CD4-positive, alpha-beta T cell (primary cell): ENCODE results near the gene PBX1. TPM values are rescaled to one million over a fixed set of nuclear protein-coding genes. Genes with fewer than 3 reads are reported as not detected.

Experiments
- ATAC-seq: fragments of 200-7000 bp; cut with Tn5 transposase; one replicate; pipeline ENCODE4 v1.10.0; 2022; ENCODE audit warnings: mild to moderate bottlenecking; ENCODE audit not compliant: poor library complexity
- CTCF ChIA-PET: fragments of 350-600 bp; sonication (Branson Sonifier 250); formaldehyde crosslinking; loops from one replicate; lab custom pipeline; 2021; ENCODE audit warnings: antibody characterized with exemption, inconsistent platforms; lab: Charles Lee
- POLR2A ChIA-PET: fragments of 350-600 bp; sonication (Branson Sonifier 250); formaldehyde crosslinking; loops from one replicate; lab custom pipeline; 2021; ENCODE audit warnings: antibody characterized with exemption, inconsistent platforms; lab: Charles Lee
- DNase-seq, 14 experiments: peaks; one replicate each; pipeline ENCODE4 v3.0.0-alpha.2; 2013 to 2020; ENCODE audit warnings: mixed read lengths in 2 of 14
- H3K27ac ChIP-seq, 2 donors: one replicate each; pipeline versions ENCODE4 v1.5.1 to v1.7.0; 2013; ENCODE audit warnings: low read length in 2 of 2, low read depth in 1 of 2, mild to moderate bottlenecking in 1 of 2
- H3K27me3 ChIP-seq, 2 experiments: 1 replicate in 1 of 2; 2 replicates in 1 of 2; pipeline versions ENCODE4 v1.6.1 to v1.7.0; 2013; ENCODE audit warnings: low read length in 2 of 2, control low read depth in 1 of 2, mild to moderate bottlenecking in 1 of 2, moderate library complexity in 1 of 2; ENCODE audit not compliant: insufficient read depth in 2 of 2, control insufficient read depth in 1 of 2
- H3K36me3 ChIP-seq: one replicate; pipeline ENCODE4 v1.6.1; 2013; ENCODE audit warnings: low read length, control low read depth; ENCODE audit not compliant: insufficient read depth
- H3K4me1 ChIP-seq: one replicate; pipeline ENCODE4 v1.6.1; 2013; ENCODE audit warnings: low read length, control low read depth; ENCODE audit not compliant: insufficient read depth
- H3K4me3 ChIP-seq: one replicate; pipeline ENCODE4 v1.5.1; 2013; ENCODE audit warnings: mild to moderate bottlenecking, low read length, moderate library complexity
- H3K9me3 ChIP-seq, 2 experiments: 1 replicate in 1 of 2; 2 replicates in 1 of 2; pipeline versions ENCODE4 v1.6.1 to v1.7.0; 2013; ENCODE audit warnings: low read length in 2 of 2, mild to moderate bottlenecking in 2 of 2, control low read depth in 1 of 2, moderate library complexity in 1 of 2; ENCODE audit not compliant: control insufficient read depth in 1 of 2, insufficient read depth in 1 of 2
- H3K27ac Mint-ChIP-seq: one replicate; pipeline ENCODE4 v1.8.0; 2020; ENCODE audit warnings: mixed read lengths
- H3K27me3 Mint-ChIP-seq: one replicate; pipeline ENCODE4 v1.8.0; 2021; ENCODE audit warnings: mixed read lengths
- H3K36me3 Mint-ChIP-seq: one replicate; pipeline ENCODE4 v1.8.0; 2021; ENCODE audit warnings: low read depth, mixed read lengths
- H3K4me1 Mint-ChIP-seq: one replicate; pipeline ENCODE4 v1.8.0; 2021; ENCODE audit warnings: low read depth, mixed read lengths
- H3K4me3 Mint-ChIP-seq: one replicate; pipeline ENCODE4 v1.8.0; 2020; ENCODE audit warnings: mild to moderate bottlenecking, mixed read lengths
- H3K9me3 Mint-ChIP-seq: one replicate; pipeline ENCODE4 v1.8.0; 2020; ENCODE audit warnings: mixed read lengths
- intact Hi-C, 2 experiments: fragments of 100-400 bp; cut with DNase I in 1 of 2; cut with micrococcal nuclease in 1 of 2; formaldehyde crosslinking; loops; one replicate each; pipeline versions ENCODE4 v1.15.1 to v1.9.0; 2023 to 2025; cut with DNase I, micrococcal nuclease
- total RNA-seq, 174 experiments: library from RNA in 2 of 174; stranded (reverse) in 2 of 174; gene quantifications; one replicate each; pipeline ENCODE4 v1.2.3 and lab custom pipeline; 2021 to 2026
- TF ChIP-seq, protein P1 (sequence below): fragments of 200-600 bp; IDR thresholded peaks from one replicate; pipeline ENCODE4 v1.8.0; 2022; ENCODE audit warnings: antibody characterized with exemption, mild to moderate bottlenecking

The PBX1 gene
- total RNA-seq, 2 experiments from 2014 or later: 0.64 to 0.96 TPM

DNA sequence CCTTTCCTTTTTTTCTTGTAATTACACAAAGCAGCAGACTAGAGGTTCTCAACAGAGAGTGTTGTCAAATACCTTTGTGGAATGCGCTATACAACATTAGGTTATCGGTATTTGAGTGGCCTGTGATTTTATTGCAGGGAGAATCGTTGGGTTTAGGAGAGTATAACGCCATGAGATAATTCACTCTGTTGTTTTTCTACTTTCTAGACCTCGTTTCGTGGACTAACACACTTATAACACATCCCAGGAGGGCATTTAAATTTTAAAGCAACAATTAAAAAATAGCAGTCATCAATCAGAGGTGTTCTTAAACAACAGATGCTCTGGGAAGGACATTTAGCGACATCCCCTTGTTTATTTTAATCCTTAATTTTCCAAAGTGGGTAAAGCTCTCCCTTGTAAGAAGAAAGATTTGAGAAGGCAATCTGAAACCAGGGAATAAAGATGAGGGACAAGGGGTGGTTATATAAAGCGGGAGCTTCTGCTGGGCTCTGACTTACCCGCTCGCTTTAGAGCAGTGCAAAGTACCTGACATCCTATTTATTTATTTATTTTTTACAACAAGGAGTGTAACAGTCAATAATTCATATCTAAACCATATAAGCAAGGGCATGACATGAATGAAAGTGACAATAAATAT is 4.9 kb downstream of the PBX1 start:
- TF ChIP-seq, protein P1, sequence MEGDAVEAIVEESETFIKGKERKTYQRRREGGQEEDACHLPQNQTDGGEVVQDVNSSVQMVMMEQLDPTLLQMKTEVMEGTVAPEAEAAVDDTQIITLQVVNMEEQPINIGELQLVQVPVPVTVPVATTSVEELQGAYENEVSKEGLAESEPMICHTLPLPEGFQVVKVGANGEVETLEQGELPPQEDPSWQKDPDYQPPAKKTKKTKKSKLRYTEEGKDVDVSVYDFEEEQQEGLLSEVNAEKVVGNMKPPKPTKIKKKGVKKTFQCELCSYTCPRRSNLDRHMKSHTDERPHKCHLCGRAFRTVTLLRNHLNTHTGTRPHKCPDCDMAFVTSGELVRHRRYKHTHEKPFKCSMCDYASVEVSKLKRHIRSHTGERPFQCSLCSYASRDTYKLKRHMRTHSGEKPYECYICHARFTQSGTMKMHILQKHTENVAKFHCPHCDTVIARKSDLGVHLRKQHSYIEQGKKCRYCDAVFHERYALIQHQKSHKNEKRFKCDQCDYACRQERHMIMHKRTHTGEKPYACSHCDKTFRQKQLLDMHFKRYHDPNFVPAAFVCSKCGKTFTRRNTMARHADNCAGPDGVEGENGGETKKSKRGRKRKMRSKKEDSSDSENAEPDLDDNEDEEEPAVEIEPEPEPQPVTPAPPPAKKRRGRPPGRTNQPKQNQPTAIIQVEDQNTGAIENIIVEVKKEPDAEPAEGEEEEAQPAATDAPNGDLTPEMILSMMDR: no peak
- peaks cover 0 to 14% of the 10 kb centered on the region in 2 experiments for H3K27me3 ChIP-seq
- Mint-ChIP-seq H3K36me3 (no peaks in the 10 kb centered on the region), H3K4me3 (no peak overlapping the region), H3K27me3 (peaks cover 21% of the 10 kb centered on the region), H3K9me3 (peaks cover 3% of the 10 kb centered on the region), H3K4me1 (peaks cover 15% of the 10 kb centered on the region), H3K27ac (no peak overlapping the region)
- ATAC-seq: no peak
- no peak overlapping the region for H3K4me3 ChIP-seq
- POLR2A ChIA-PET: no interaction called here
- CTCF ChIA-PET: no interaction called here
- intact Hi-C loops: no loop called here
- DNase-seq: no peak
- H3K4me1 ChIP-seq: no peaks in the 10 kb centered on the region
- no peak overlapping the region for H3K27ac ChIP-seq
- H3K36me3 ChIP-seq: no peaks in the 10 kb centered on the region
- peaks cover under 1 to 4% of the 10 kb centered on the region in 2 experiments for H3K9me3 ChIP-seq

DNA sequence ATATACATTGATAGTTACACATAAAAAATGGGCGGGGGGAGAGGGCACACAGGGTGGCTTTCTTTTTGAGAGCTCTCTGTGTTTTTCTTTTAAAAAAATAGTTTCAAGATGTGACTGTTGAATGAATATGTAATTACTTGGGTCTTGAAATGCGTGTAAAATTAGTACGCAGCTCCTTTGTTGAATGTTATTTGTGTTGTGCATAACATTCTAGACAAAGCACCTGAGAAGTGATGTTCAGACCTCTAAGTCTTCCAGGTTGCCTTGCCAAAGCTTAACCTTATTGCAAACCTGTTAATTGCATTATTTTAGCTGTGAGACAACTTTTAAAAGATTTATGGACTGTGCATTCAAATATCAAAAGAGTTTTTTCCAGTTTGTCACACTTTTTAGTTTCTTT is 5.4 kb downstream of the PBX1 start:
- ATAC-seq (no peak), DNase-seq (no peak)
- H3K4me1 ChIP-seq: no peaks in the 10 kb centered on the region
- H3K9me3 ChIP-seq: peaks cover under 1 to 4% of the 10 kb centered on the region in 2 experiments
- no peaks in the 10 kb centered on the region for H3K36me3 ChIP-seq
- Mint-ChIP-seq H3K36me3 (no peaks in the 10 kb centered on the region), H3K27me3 (peaks cover 21% of the 10 kb centered on the region), H3K4me1 (peaks cover 15% of the 10 kb centered on the region), H3K27ac (no peak overlapping the region), H3K4me3 (no peak overlapping the region), H3K9me3 (peaks cover 3% of the 10 kb centered on the region)
- H3K27ac ChIP-seq: no peak overlapping the region
- H3K27me3 ChIP-seq: peaks cover 0 to 14% of the 10 kb centered on the region in 2 experiments
- ChIA-PET CTCF (no interaction called here), POLR2A (no interaction called here)
- intact Hi-C loops: no loop called here
- TF ChIP-seq, protein P1: no peak
- no peak overlapping the region for H3K4me3 ChIP-seq

DNA sequence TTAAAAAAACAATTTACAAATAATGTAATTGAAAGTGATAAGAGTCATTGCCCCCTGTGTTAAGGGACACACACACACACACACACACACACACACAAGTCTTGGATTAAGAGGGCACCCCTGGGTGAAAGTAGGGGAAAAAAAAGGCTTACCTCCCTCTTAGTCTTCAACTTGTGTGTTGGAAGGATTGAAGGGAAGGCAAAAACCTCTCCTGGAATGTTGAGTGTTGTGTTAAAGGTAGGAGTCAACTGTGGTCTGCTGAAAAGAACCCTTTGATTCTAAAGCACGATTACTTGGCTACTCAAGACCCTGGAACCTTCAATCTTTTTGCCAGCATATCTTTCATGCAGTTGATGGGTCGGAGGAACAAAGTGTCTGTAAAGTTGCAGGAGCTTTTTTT is 6.4 kb downstream of the PBX1 start:
- H3K36me3 Mint-ChIP-seq: no peaks in the 10 kb centered on the region
- H3K4me3 ChIP-seq: no peak overlapping the region
- H3K9me3 Mint-ChIP-seq: peaks cover 3% of the 10 kb centered on the region
- H3K4me1 Mint-ChIP-seq: peaks cover 8% of the 10 kb centered on the region
- no peak for ATAC-seq
- H3K36me3 ChIP-seq: no peaks in the 10 kb centered on the region
- ChIA-PET CTCF (interaction anchor here (0.8 kb wide), 1 partner anchor 9 kb away, joined by 3 read pairs; no protein-coding TSS in a partner anchor), POLR2A (no interaction called here)
- H3K9me3 ChIP-seq: peaks cover 4 to 5% of the 10 kb centered on the region in 2 experiments
- no peak overlapping the region for H3K27ac Mint-ChIP-seq
- TF ChIP-seq, protein P1: no peak
- H3K27ac ChIP-seq: no peak overlapping the region
- H3K4me3 Mint-ChIP-seq: no peak overlapping the region
- peaks cover 0 to 14% of the 10 kb centered on the region in 2 experiments for H3K27me3 ChIP-seq
- H3K27me3 Mint-ChIP-seq: peaks cover 13% of the 10 kb centered on the region
- H3K4me1 ChIP-seq: no peaks in the 10 kb centered on the region
- no peak for DNase-seq
- intact Hi-C loops: no loop called here
